ENCODE data around the gene ERAP2.

The ERAP2 gene

GRCh38 chr5:96963267-96963666 lies 87.0 kb downstream of the ERAP2 start:
- peak; percentile 40 for DNase-seq (ENCODE audit: low spot score)

DNA sequence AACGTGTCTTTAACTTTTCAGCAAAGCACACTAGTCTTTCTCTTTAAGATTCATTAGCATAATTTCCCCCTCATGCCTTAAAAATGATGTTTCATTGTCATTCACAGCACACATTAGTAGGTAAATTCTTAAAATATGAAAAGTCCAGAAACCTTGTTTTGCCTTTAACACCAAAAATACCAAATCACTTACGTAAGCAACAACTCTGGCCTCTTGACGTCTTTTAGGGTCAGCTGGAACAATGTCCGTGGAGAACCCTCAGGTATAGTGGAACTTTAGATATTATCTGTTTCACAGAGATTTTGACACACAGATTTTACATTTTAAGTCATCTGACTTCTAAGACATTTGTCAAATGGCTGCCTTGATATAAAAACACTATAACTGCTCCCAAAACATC lies 90.5 kb downstream of the ERAP2 start:
- no peak for DNase-seq (ENCODE audit: low spot score)

- no peak for DNase-seq (ENCODE audit: low spot score)
Measured at GRCh38 chr5:96967400-96967799, 91.1 kb downstream of the ERAP2 start.

- DNase-seq (ENCODE audit: low spot score): no peak
Measured at GRCh38 chr5:96968074-96968473, 91.8 kb downstream of the ERAP2 start.

DNA sequence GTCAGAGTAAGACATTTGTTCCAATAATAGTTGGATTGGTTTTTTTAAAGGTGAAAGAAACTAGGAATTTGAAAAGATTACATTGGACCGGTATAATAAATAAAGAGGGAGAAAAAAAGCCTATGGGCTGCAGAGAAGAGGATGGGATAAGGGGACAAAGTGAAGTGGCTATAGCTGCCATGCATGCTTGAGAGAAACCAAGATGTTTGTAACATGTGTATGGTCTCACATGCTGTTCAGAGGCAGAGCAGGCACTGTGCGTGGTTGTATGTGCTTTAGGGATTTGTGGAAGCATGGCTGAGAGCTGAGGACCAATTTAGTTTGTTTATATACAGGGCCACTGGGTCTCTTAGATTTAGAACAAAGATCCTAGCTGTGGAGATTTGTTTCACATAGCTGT lies 92.3 kb downstream of the ERAP2 start:
- no peak for DNase-seq (ENCODE audit: low spot score)
